Activated T-cell treated with anti-CD3 and anti-CD28 coated beads, Interleukin-2, amount 50 U/mL, for 1 hour (primary cell): Measurements from ENCODE around the gene CRYBG3.

Source experiments
- DNase-seq: peaks from one replicate; pipeline ENCODE4 v3.0.0-alpha.2; 2020

The CRYBG3 gene

DNA sequence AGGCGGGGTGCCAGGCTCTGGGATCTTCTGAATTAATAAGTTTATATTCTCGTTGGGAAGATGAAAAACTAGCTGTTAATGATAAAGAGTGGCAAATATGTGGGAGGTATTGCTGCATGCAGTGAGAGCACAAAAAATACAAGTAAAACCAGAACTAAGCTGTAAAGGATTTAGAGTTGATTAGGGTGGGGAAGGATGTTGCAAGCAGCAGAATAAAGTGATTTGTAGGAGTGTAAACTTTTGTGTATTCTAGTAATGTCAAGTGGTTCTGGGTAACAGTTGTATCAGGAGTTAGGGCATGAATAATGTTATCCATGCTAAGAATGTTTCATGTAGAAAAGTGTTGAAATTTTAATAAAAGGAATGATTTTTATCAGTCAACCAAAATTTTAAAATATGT, 18.1 kb downstream of the CRYBG3 start:
- no peak for DNase-seq

DNA sequence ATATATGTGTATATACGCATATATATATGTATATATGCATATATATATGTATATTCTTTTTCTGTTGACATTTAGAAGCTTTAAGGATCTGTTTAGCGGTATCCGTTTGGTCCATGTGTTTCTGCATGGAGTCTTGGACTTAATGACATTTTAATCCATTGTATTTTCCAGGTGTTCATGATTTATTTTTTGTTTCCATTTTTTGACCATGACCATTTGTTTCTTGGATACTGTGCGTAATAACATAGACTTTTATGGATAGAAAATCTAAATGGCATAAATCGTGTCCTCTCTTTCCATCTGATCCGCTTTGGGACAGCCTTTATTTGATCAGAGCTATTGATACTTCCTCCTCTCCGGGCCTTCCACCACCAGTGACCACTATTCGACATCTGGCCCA, 19.5 kb downstream of the CRYBG3 start:
- no peak for DNase-seq

- DNase-seq = no peak
These were observed 20.1 kb downstream of the CRYBG3 start for GRCh38 chr3:97841956-97842355.

GRCh38 chr3:97848779-97849178, 27.0 kb downstream of the CRYBG3 start:
- no peak for DNase-seq

GRCh38 chr3:97857401-97857800, 35.6 kb downstream of the CRYBG3 start:
- DNase-seq = no peak

- DNase-seq = no peak
These were observed 38.6 kb downstream of the CRYBG3 start for GRCh38 chr3:97860364-97860763.

GRCh38 chr3:97862582-97862981, 40.8 kb downstream of the CRYBG3 start:
- DNase-seq = no peak

- no peak for DNase-seq
These were observed 41.2 kb downstream of the CRYBG3 start for GRCh38 chr3:97863031-97863430.

DNA sequence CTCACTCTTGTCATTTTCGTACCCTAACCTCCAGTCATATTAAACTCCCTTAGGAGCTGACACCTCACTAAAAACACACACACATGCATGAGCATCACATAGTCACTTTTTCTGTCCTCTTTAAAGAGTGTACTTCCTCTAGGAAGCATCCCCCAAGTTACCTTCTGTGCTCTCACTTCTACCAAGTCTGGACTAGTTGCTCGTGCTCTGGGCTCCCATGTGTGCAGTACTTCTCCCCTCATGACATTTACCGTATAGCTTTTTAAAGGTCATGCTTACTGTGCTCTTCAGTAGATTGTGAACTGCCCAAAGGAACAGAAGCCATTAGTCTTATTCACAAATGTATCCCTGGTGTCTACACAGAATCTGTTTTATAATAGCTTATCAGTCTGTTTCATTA, 42.0 kb downstream of the CRYBG3 start:
- no peak for DNase-seq

GRCh38 chr3:97871186-97871585, 49.4 kb downstream of the CRYBG3 start:
- no peak for DNase-seq

DNA sequence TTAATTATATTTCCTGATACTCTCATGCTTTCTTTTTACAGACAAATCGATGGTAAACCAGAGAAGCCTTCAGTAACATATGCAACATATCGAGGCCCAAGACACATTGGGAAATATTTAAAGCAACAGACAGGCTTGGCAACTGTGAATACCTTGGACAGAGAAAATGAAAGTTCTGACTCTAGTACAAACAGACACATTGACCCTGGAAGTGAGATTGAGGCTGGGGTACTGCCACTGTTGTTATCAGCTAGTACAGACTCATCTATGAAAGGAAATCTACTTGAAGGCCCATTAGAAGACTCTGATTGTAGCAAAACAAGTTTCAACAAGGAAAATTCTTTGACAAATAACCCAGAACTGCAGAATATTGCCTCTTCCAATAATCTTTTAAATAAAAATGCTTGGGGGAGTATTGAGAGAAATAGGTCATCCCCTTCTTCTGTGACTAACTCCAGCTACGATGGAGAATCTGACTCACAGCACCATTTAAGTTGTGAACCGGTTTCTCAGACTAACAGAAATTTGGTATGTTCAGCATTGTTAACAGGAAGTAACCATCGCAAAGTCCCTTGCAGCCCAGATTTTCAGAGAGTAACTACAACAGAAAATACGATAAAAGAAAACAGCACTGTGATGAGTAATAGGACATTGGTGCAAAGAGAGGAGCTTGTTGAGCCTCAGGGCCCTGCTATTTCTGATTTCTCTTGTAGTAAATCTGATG, 50.2 kb downstream of the CRYBG3 start:
- no peak for DNase-seq

GRCh38 chr3:97872525-97873042, 50.8 kb downstream of the CRYBG3 start:
- DNase-seq = no peak

DNA sequence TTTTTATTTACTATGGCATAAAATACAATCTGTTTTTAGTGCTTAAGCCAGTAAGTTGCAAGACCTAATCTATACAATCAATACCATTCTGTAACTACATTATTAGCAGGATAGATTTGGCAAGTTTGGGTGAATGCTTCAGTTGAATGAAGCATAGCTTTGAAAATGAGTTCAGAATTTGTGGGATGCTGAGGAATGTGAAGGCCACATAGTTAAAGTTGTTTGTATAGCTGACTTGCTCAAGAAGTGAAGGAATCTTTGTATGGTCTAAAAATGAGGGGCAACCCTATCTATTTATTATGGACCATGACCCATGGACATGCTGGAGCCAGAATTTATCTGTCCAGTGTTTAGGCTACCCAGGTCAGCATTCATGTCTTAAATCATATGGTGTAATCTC, 58.5 kb downstream of the CRYBG3 start:
- DNase-seq = no peak

DNA sequence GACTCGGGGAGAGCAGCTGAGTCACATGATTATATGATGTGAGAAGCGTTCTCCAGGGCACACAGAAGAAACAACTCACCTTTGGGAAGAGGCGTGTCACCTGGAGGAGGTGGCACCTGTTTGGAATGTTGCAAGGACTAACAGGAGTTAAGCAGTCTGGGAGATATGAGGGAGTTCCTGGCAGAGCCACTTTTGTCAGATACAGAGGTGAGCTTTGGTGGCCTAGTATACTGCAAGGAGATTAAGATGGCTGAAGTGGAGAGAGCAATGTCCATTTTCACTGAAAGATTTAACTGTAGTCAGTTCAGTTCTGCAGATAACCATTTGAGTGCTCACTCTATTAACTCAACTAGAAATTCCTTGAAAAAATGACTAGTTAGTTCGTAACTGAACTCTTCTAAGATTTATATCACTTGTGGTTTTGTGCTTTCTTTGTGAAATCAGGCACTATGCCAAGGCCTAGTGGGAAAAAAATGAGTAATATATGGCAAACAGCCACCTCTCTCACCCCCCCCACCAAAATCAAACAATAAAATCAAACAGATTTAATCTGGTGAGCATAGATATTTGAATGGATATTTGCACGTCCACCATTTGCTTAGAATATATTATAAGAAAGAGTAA, 61.3 kb downstream of the CRYBG3 start:
- no peak for DNase-seq

- DNase-seq = no peak
These were observed 61.9 kb downstream of the CRYBG3 start for GRCh38 chr3:97883736-97884135.

GRCh38 chr3:97884586-97885123, 62.8 kb downstream of the CRYBG3 start:
- DNase-seq = no peak

DNA sequence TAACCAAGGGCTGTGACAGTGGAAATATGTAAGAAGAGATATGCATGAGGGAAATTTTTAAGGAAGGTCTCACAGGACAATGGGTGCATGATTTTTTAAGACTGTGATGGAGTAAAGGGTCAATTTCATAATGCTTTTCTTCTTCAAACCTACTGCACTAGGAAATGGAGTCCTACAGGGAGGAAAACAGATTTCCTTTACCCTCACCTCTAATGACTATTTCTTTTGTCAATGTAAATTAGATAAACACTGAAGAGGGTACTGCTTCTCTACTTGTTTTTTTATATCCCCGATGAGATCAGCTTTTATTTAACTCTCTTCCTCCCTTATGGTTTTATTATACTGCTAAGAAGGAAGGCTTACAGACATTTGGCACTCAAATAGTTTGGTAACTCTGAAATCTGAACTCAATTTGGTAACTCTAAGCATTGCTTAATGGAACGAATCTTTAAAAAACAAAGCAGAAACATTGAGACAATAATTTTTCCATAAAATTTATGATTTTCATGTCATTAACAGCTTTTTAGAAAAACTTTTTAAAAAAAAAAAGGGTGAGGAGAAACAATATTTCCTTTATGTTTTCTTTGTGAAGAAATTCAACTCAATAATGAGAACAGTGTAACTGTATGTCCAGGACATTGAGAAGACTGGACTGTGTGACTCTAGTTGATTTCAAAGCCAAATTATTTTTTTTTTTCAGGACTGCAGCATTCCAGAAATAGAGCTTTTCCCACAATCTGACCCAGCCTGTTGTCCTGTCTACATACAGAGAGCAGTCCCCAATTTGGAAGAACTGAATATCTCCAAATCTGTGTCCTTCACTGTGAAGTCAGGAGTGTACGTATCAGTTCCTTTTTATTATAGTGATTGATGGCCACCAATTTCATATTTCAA, 64.4 kb downstream of the CRYBG3 start:
- DNase-seq = no peak

GRCh38 chr3:97889814-97890213, 68.0 kb downstream of the CRYBG3 start:
- DNase-seq = no peak

GRCh38 chr3:97892852-97893251, 71.0 kb downstream of the CRYBG3 start:
- DNase-seq = no peak

DNA sequence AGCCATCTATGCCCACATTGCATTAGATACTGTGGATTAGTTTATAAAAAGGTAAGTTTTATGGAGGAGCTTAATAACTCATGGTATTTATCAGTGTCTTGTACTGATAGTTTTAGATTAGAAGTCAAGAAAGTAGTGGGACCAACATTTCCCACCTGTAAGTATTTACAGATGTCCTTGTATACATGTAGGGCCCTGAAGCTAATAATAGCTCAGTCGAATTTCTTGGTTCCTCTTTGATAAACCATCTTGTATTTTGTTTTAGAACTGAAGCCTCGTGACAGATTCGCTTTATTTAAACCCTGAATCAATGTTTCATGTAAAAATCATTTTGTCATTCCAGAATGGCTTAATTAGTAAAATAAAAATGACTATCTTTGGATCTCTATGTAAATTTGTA, 73.4 kb downstream of the CRYBG3 start:
- DNase-seq = no peak

DNA sequence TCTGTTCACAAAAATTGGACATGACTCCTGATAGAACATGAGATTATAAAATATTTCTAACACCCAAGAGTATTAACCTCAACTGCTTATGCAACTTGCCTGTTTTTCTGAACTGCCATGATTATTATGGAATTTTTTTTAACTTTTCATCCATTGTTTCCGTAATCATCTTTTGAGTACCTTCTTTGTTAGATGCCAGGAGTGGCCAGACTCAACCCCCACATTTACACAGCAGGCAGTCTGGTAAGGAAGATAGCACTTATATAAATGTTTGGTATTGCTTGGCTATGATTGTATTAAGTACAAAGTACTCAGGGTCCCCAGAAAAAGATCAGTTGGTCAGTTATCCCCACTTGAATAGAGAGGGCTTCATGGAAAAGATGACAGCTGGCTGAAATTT, 74.3 kb downstream of the CRYBG3 start:
- DNase-seq = no peak

DNA sequence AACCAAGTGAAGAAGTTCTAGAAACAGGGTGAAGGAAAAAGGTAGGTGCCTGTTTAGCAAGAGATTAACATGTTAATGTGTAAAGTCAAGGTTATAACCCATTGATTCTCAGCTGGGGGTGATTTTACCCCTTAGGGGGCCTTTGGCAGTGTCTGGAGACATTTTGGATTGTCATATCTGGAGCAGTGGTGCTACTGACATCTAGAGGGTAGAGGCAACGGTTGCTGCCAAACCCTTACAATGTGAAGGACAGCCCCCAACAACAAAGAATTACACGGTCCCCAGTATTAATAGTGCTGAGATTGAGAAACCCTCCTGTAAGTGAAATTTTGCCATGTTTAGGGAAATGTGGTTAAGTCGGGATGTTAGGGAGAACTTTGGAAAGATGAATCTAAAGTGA, 74.7 kb downstream of the CRYBG3 start:
- no peak for DNase-seq

- DNase-seq = no peak
These were observed 77.5 kb downstream of the CRYBG3 start for GRCh38 chr3:97899331-97899730.
